ENCODE results near the gene LRRC45.

LRRC45 gene

DNA sequence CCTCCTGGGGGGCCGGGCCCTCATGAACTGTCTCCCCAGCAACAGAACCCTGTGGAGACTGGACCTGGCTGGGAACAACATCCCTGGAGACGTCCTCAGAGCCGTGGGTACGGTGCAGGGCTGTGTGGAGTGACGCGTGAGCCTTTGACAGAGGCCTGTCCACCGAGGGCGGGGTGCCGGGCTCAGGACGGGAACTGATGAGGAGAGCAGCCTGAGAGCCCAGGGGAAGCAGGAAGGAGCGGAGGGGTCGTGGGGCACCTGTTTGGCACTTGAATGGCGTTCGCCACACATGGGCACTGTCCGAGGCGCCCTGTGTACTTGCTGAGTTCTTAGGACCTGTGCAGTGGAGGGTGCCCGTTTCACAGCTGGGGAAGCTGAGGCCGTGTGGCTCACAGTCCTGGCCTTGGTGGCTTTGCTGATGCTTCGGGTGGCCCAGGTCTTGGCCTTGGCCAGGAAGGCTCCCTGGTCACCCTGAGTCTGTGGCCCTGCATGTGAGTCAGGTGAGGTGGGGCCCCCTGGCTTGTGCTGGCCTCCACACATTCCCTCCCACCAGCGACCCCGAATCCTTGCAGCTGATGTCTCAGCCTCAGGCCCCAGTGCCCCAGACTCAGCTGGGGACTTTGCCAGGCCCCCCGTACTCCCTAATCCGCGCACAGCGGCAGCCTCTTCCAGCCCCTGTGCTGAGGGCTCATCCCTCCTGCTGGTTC lies 2.4 kb downstream of the LRRC45 start:
- Histone ChIP-seq H3K36me3 (ENCODE audit: insufficient read depth, low read depth, low read length) (no peaks in the 10 kb centered on the region), H3K27ac (ENCODE audit: low read length) (no peak overlapping the region), H3K4me1 (ENCODE audit: insufficient read depth, low read length) (peaks cover 3% of the 10 kb centered on the region; the same call in 1 of the 2 replicates), H3K4me3 (ENCODE audit: low read length) (no peak overlapping the region), H3K9ac (ENCODE audit: low read depth, low read length) (no peak overlapping the region), H3K27me3 (ENCODE audit: insufficient read depth, low read length) (no peaks in the 10 kb centered on the region), H3K9me3 (ENCODE audit: insufficient read depth, low read depth, low read length) (no peaks in the 10 kb centered on the region)

DNA sequence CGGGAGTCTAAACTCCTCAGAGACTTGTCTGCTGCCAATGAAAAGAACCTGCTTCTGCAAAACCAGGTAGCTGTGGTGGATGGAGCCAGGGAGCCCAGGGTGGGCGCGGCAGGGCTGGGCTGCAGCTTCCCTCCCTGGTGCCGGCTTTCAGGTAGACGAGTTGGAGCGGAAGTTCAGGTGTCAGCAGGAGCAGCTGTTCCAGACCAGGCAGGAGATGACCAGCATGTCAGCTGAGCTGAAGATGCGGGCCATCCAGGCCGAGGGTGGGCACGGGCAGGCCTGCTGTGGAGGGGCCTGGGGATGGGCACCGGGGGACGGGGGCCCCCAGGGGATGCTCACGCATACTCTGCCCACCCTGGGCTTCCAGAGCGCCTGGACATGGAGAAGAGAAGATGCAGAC lies 5.1 kb downstream of the LRRC45 start:
- no peaks in the 10 kb centered on the region for H3K9me3 ChIP-seq (ENCODE audit: insufficient read depth, low read depth, low read length)
- H3K27me3 ChIP-seq (ENCODE audit: insufficient read depth, low read length), result no peaks in the 10 kb centered on the region
- no peak overlapping the region for H3K4me3 ChIP-seq (ENCODE audit: low read length)
- no peak overlapping the region for H3K9ac ChIP-seq (ENCODE audit: low read depth, low read length)
- H3K4me1 ChIP-seq (ENCODE audit: insufficient read depth, low read length), result peaks cover 3% of the 10 kb centered on the region; the same call in 1 of the 2 replicates
- H3K36me3 ChIP-seq (ENCODE audit: insufficient read depth, low read depth, low read length), result no peaks in the 10 kb centered on the region
- no peak overlapping the region for H3K27ac ChIP-seq (ENCODE audit: low read length)

DNA sequence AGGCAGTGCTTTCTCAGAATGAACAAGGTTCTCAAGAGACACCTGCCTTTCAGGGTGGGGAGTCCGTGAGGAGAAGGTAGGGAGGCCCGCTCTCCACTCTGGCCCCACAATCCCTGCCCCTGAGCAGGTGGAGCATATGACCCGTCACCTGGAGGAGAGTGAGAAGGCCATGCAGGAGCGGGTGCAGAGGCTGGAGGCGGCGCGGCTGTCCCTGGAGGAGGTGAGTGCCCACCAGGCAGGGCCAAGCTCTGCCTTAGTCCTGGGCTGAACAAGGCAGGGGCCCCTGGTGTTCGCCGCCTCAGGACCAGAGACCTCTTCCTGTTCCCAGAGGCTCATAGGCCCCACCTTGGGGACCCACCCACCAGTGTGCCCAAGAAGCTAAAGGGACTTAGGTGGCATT lies 5.9 kb downstream of the LRRC45 start:
- Histone ChIP-seq H3K4me1 (ENCODE audit: insufficient read depth, low read length) (peaks cover 3% of the 10 kb centered on the region; the same call in 1 of the 2 replicates), H3K27ac (ENCODE audit: low read length) (no peak overlapping the region), H3K9me3 (ENCODE audit: insufficient read depth, low read depth, low read length) (no peaks in the 10 kb centered on the region), H3K36me3 (ENCODE audit: insufficient read depth, low read depth, low read length) (no peaks in the 10 kb centered on the region), H3K4me3 (ENCODE audit: low read length) (no peak overlapping the region), H3K27me3 (ENCODE audit: insufficient read depth, low read length) (no peaks in the 10 kb centered on the region), H3K9ac (ENCODE audit: low read depth, low read length) (no peak overlapping the region)

DNA sequence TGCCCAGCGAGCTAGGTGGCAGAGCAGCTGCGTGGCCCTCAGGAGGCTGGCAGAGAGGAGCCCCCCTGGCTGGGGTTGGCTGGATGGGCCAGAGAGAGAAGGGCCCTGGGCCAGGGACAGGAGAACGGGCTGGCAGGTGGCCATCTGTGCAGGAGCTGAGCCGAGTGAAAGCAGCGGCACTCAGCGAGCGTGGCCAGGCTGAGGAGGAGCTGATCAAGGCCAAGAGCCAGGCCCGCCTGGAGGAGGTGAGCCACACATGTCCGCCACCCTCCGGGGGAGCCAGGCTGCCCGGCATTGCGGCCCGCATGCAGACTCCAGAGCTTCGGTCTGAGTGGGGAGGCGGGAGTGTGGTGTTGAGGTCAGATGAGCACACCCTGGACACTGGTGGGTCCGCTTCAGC lies 6.3 kb downstream of the LRRC45 start:
- H3K9me3 ChIP-seq (ENCODE audit: insufficient read depth, low read depth, low read length), result no peaks in the 10 kb centered on the region
- no peaks in the 10 kb centered on the region for H3K36me3 ChIP-seq (ENCODE audit: insufficient read depth, low read depth, low read length)

DNA sequence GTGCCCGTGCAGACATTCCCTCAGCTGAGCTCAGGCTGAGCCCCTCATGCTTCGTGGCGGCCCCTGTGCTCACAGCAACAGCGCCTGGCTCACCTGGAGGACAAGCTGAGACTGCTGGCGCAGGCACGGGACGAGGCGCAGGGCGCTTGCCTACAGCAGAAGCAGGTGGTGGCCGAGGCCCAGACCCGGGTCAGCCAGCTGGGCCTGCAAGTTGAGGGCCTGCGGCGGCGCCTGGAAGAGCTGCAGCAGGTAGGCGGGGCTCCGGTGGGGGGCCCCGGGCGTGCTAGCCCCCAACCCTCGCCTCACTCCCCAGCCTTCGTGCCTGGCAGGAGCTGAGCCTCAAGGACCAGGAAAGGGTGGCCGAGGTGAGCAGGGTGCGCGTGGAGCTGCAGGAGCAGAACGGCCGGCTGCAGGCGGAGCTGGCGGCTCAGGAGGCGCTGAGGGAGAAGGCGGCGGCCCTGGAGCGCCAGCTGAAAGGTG lies 6.9 kb downstream of the LRRC45 start:
- Histone ChIP-seq H3K9ac (ENCODE audit: low read depth, low read length) (no peak overlapping the region), H3K27ac (ENCODE audit: low read length) (no peak overlapping the region), H3K27me3 (ENCODE audit: insufficient read depth, low read length) (no peaks in the 10 kb centered on the region)

More for the DNA sequence above, 6.3 kb downstream of the LRRC45 start:
- no peaks in the 10 kb centered on the region for H3K27me3 ChIP-seq (ENCODE audit: insufficient read depth, low read length)
- no peak overlapping the region for H3K27ac ChIP-seq (ENCODE audit: low read length)
- H3K4me1 ChIP-seq (ENCODE audit: insufficient read depth, low read length), result peaks cover 3% of the 10 kb centered on the region; the same call in 1 of the 2 replicates
- no peak overlapping the region for H3K4me3 ChIP-seq (ENCODE audit: low read length)
- no peak overlapping the region for H3K9ac ChIP-seq (ENCODE audit: low read depth, low read length)

DNA sequence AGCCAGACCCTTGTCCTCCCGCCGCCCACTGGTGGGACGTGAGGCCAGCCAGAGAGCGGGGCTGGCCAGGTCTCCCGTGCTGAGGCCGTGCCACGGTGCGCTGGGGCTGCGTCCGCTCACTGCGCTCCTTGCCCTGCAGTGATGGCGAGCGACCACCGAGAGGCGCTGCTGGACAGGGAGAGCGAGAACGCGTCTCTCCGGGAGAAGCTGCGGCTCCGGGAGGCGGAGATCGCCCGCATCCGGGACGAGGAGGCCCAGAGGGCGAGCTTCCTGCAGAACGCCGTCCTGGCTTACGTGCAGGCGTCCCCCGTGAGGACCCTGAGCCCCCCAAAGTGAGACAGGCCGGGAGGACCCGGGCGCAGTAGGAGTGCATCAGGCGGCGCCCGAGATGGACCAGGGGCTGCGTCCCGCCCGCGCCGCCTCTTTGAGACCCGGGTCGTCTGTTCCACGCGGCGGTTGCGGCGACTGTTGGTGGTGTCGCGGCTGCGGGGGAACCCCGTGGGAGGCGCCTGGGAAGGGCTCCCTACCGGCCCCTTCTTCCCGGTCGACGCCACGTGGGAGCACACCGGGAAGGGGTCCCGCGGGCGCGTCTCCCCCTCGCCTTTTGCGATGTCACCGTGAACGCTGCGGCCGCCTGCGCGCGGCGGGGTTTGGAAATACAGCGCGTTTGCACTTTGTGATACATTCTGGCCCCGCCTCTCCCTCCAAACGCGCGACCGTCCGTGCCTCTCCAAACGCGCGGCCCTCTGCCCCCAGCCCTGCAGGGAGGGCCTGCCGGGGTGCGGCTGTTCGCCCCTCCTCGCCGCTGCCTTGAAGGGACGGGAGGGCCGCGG lies 7.6 kb downstream of the LRRC45 start:
- Histone ChIP-seq H3K27ac (ENCODE audit: low read length) (no peak overlapping the region), H3K9ac (ENCODE audit: low read depth, low read length) (no peak overlapping the region), H3K4me3 (ENCODE audit: low read length) (peak overlapping the region; percentile 60), H3K9me3 (ENCODE audit: insufficient read depth, low read depth, low read length) (no peaks in the 10 kb centered on the region), H3K4me1 (ENCODE audit: insufficient read depth, low read length) (peaks cover 3% of the 10 kb centered on the region; the same call in 1 of the 2 replicates), H3K36me3 (ENCODE audit: insufficient read depth, low read depth, low read length) (peaks cover 5% of the 10 kb centered on the region; the same call in 1 of the 2 replicates), H3K27me3 (ENCODE audit: insufficient read depth, low read length) (no peaks in the 10 kb centered on the region)

More for the DNA sequence above, 6.9 kb downstream of the LRRC45 start:
- H3K4me3 ChIP-seq (ENCODE audit: low read length), result no peak overlapping the region
- H3K4me1 ChIP-seq (ENCODE audit: insufficient read depth, low read length), result peaks cover 3% of the 10 kb centered on the region; the same call in 1 of the 2 replicates
- no peaks in the 10 kb centered on the region for H3K9me3 ChIP-seq (ENCODE audit: insufficient read depth, low read depth, low read length)
- 0 out of 2 replicates have a peak, but pooled peaks cover 1% of the 10 kb centered on the region for H3K36me3 ChIP-seq (ENCODE audit: insufficient read depth, low read depth, low read length)

DNA sequence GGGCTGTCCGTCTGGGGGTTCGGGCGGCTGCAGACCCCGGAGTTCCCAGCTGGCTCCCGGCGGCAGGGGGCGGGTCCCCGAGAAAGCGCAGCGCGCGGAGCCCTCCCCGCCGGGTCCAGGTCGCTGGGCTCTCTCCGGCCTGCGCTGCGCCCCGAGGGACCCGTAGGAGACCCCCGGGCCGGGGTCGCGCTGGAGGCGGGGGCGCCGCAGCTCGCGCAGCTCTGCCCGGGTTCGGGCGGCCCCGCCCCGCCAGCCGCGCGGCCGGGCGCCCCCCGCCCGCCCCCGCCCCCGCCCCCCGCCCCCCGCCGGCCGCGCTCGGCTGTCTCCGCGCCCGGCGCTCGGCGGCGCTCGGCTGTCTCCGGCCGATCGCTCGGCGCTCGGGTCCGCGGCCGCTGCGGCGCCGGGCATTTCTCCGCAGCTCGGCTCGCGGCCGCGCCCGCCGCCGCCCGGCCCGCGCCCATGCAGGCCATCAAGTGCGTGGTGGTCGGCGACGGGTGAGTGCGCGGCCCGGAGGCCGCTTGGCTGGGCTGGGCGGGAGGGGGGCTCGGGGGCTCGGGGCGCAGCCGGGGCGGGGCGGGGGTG lies 8.3 kb downstream of the LRRC45 start, which contains the start of gene RAC3:
RAC3 (plus strand) TSS at position 376 of the 582 bp plus-strand sequence; CDS start at position 460, 84 bp downstream.
- H3K27ac ChIP-seq (ENCODE audit: low read length), result no peak within 1 kb of the TSS
- H3K36me3 ChIP-seq (ENCODE audit: insufficient read depth, low read depth, low read length), result peaks cover 5% of the 10 kb centered on the region; the same call in 1 of the 2 replicates
- H3K4me3 ChIP-seq (ENCODE audit: low read length), result peak within 1 kb of the TSS; percentile 80
- peaks cover 3% of the 10 kb centered on the region; the same call in 1 of the 2 replicates for H3K4me1 ChIP-seq (ENCODE audit: insufficient read depth, low read length)
- H3K9ac ChIP-seq (ENCODE audit: low read depth, low read length), result peak within 1 kb of the TSS; percentile 74
- H3K27me3 ChIP-seq (ENCODE audit: insufficient read depth, low read length), result no peaks in the 10 kb centered on the region
- H3K9me3 ChIP-seq (ENCODE audit: insufficient read depth, low read depth, low read length), result no peaks in the 10 kb centered on the region

DNA sequence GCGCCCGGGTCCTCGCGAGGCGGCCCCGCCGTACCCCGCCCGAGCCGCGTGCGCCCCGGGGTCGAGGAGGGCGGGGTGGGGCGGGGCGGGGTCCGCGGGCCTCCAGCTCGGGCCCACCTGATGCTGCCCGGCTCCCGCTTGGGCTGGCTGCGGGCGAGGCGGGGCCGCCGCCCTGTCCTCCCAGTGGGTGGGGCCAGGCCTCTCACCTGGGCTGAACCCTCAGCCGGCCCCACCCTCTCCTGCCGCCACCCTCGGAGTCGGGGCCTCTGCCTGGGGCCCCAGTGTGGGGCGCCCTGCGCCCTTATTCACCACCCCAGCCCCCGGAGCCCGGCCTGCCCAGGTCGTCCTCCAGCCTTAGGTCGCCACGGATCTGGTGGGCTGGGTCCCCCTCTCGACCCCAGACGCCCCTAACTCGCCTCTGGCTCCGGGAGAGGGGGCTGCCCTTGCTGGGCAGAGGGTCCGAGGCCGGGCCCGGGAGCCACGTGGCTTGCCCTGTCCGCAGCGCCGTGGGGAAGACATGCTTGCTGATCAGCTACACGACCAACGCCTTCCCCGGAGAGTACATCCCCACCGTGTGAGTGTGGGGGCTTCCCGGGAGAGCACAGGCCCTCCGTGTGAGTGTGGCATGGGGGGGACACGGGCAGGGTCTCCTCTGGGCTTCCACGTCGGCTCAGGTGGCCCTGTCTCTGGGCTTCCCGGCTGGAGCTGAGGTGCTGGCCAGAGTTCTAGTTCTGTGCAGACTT lies 9.0 kb downstream of the LRRC45 start:
- no peaks in the 10 kb centered on the region for H3K9me3 ChIP-seq (ENCODE audit: insufficient read depth, low read depth, low read length)
- peak overlapping the region; percentile 74 for H3K9ac ChIP-seq (ENCODE audit: low read depth, low read length)
- peaks cover 3% of the 10 kb centered on the region; the same call in 1 of the 2 replicates for H3K4me1 ChIP-seq (ENCODE audit: insufficient read depth, low read length)
- peaks cover 5% of the 10 kb centered on the region; the same call in 1 of the 2 replicates for H3K36me3 ChIP-seq (ENCODE audit: insufficient read depth, low read depth, low read length)
- H3K27me3 ChIP-seq (ENCODE audit: insufficient read depth, low read length), result no peaks in the 10 kb centered on the region
- H3K27ac ChIP-seq (ENCODE audit: low read length), result no peak overlapping the region
- peak overlapping the region; percentile 80 for H3K4me3 ChIP-seq (ENCODE audit: low read length)

DNA sequence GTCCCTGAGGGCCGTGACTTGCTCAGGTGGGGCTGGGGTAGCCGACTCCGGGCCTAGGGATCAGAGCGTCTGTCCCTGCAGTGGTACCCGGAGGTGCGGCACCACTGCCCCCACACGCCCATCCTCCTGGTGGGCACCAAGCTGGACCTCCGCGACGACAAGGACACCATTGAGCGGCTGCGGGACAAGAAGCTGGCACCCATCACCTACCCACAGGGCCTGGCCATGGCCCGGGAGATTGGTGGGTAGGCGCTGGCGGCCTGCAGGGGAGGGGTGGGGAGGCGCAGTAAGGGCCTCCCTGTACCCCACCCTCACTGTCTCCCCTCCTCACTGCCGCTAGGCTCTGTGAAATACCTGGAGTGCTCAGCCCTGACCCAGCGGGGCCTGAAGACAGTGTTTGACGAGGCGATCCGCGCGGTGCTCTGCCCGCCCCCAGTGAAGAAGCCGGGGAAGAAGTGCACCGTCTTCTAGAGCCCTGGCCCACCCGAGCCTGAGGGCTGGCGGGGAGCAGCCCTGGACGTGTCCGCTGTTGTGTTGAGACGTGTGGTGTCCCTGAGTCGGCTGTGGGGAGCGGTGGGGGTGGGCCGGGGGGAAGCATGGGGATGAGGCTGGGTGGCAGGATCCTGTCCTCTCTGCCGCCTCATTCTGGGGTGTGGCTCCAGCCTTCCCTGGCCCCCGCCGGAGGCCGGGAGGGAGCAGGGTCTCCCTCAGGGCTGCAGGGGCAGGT lies 10.4 kb downstream of the LRRC45 start:
- Histone ChIP-seq H3K4me3 (ENCODE audit: low read length) (no peak overlapping the region), H3K9me3 (ENCODE audit: insufficient read depth, low read depth, low read length) (no peaks in the 10 kb centered on the region), H3K27me3 (ENCODE audit: insufficient read depth, low read length) (0 out of 2 replicates have a peak, but pooled peaks cover 3% of the 10 kb centered on the region), H3K36me3 (ENCODE audit: insufficient read depth, low read depth, low read length) (peaks cover 5% of the 10 kb centered on the region; the same call in 1 of the 2 replicates), H3K27ac (ENCODE audit: low read length) (no peak overlapping the region), H3K9ac (ENCODE audit: low read depth, low read length) (no peak overlapping the region), H3K4me1 (ENCODE audit: insufficient read depth, low read length) (peaks cover 6% of the 10 kb centered on the region; the same call in 1 of the 2 replicates)

DNA sequence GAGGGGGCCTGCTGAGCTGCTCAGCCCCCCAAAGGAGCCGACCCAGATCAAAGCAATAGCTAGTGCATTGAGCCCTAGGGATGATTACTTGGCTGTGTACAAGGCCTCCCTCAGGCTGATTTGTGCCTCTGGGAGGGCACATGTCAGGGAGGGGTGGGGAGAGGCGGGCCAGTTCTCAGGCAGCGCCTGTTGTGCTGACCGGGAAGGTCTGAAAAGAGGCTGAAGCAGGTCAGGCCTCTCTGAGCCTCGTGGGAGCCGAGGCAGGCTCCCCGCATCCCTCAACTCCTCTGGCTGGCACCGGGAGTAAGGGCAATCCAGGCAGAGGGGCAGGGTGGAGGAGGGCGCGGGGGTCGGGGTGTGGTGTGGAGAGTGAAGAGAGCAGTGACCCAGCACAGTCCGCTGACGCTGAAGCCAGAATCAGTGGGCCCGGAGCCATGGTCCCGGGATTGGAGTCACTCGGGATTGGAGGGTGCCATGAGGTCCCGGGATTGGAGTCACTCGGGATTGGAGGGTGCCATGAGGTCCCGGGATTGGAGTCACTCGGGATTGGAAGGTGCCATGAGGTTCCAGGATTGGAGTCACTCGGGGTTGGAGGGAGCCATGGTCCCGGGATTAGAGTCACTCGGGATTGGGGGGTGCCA lies 11.4 kb downstream of the LRRC45 start:
- Histone ChIP-seq H3K36me3 (ENCODE audit: insufficient read depth, low read depth, low read length) (peaks cover 5% of the 10 kb centered on the region; the same call in 1 of the 2 replicates), H3K27ac (ENCODE audit: low read length) (no peak overlapping the region), H3K4me1 (ENCODE audit: insufficient read depth, low read length) (peaks cover 6% of the 10 kb centered on the region; the same call in 1 of the 2 replicates), H3K27me3 (ENCODE audit: insufficient read depth, low read length) (0 out of 2 replicates have a peak, but pooled peaks cover 3% of the 10 kb centered on the region), H3K4me3 (ENCODE audit: low read length) (no peak overlapping the region), H3K9ac (ENCODE audit: low read depth, low read length) (no peak overlapping the region), H3K9me3 (ENCODE audit: insufficient read depth, low read depth, low read length) (no peaks in the 10 kb centered on the region)
